Kidney (tissue), 14 donors: Measurements from ENCODE around the gene ZNF738. TPM values are rescaled to one million over a fixed set of nuclear protein-coding genes. Genes with fewer than 3 reads are reported as not detected.

Experiments
- DNase-seq, 5 donors: peaks; one replicate each; pipeline ENCODE4 v3.0.0-alpha.2; 2013 to 2020
- FAIRE-seq: peaks from 2 replicates; lab custom pipeline; 2012; peaks lifted over from hg19 to GRCh38; lab: Jason Lieb, UNC
- H3K27ac ChIP-seq, 2 donors: one replicate each; pipeline ENCODE4 v1.7.0; 2013; ENCODE audit warnings: low read depth in 2 of 2, low read length in 2 of 2, inconsistent platforms in 1 of 2
- H3K27me3 ChIP-seq: one replicate; pipeline ENCODE4 v1.7.1; 2013; ENCODE audit warnings: low read length, inconsistent platforms; ENCODE audit not compliant: control insufficient read depth, insufficient read depth
- H3K36me3 ChIP-seq, 3 donors: one replicate each; pipeline versions ENCODE4 v1.7.0 to v1.7.1; 2013; ENCODE audit warnings: low read length in 3 of 3, control low read depth in 1 of 3, inconsistent platforms in 1 of 3; ENCODE audit not compliant: insufficient read depth in 3 of 3, control insufficient read depth in 2 of 3
- H3K4me1 ChIP-seq, 3 donors: one replicate each; pipeline versions ENCODE4 v1.7.0 to v1.7.1; 2013; ENCODE audit warnings: low read length in 3 of 3, inconsistent platforms in 1 of 3, low read depth in 1 of 3; ENCODE audit not compliant: control insufficient read depth in 2 of 3, insufficient read depth in 2 of 3
- H3K4me3 ChIP-seq, 3 donors: one replicate each; pipeline versions ENCODE4 v1.7.0 to v1.8.1; 2013; ENCODE audit warnings: low read length in 3 of 3, control low read depth in 1 of 3, inconsistent platforms in 1 of 3
- H3K9ac ChIP-seq, 3 donors: one replicate each; pipeline versions ENCODE4 v1.7.0 to v1.7.1; 2013; ENCODE audit warnings: low read length in 3 of 3, control low read depth in 1 of 3, inconsistent platforms in 1 of 3
- H3K9me3 ChIP-seq, 3 donors: one replicate each; pipeline versions ENCODE4 v1.7.0 to v1.7.1; 2013; ENCODE audit warnings: low read length in 3 of 3, control low read depth in 1 of 3, inconsistent platforms in 1 of 3; ENCODE audit not compliant: control insufficient read depth in 2 of 3, insufficient read depth in 1 of 3
- CTCF ChIP-seq: IDR thresholded peaks from 3 replicates; pipeline ENCODE4 v1.5.1; 2012; ENCODE audit warnings: mild to moderate bottlenecking, moderate library complexity, borderline replicate concordance; ENCODE audit not compliant: insufficient read depth; ENCODE audit errors: extremely low read depth
- intact Hi-C: fragments of 100-400 bp; cut with DNase I; formaldehyde crosslinking; loops from one replicate; pipeline ENCODE4 v1.11.1; 2022
- polyA plus RNA-seq: library from polyadenylated mRNA; stranded (reverse); fragments of 350-450 nt; fragmentation: Illumina TruSeq; extraction: RNeasy Lipid Tissue Mini Kit (QIAGEN cat#74804); gene quantifications from one replicate; pipeline ENCODE4 v1.2.3, GENCODE V29; 2014; ENCODE audit warnings: low read depth, low replicate concordance; ENCODE audit not compliant: insufficient read depth
- total RNA-seq: library from RNA; stranded (reverse); fragmentation: NEBNext Ultra II Directional; extraction: Animal tissue kit (Norgen Biotek cat#: 25700); gene quantifications from one replicate; pipeline ENCODE4 v1.2.1, GENCODE V29; 2021
- donor health status: control.
- donor health status: control.
- donor health status: control.
- donor health status: control.
- donor health status: control.
- donor health status: DM: yes; HTN: yes; CAD: no.
- donor health status: Normal renal cell carcinoma (clear cell type).

ZNF738 gene
- total and polyA plus RNA-seq, 2 donors from 2014 or later, result 3.1 to 8.4 TPM

DNA sequence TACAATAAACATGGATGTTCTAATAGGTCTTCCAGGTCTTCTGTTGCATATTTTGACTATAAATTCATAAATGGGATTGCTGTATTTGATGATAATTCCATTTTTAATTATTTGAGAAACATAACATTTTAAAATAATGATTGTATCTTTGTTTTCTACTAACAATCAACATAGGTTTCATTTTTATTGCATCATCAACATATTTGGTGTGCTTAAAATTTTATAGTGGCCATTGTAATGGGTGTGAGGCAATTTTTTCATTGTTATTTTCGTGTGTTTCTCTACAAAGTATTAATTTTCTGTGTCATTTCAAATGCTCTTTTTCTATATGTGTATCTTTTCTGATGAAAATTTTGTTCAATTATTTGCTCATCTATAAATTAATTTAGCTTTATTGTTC is 51.4 kb downstream of the ZNF738 start:
- no peaks in the 10 kb centered on the region for H3K27me3 ChIP-seq
- DNase-seq, result no peak
- H3K27ac ChIP-seq, result no peak overlapping the region
- intact Hi-C loops, result no loop called here
- peaks cover 0 to 8% (median 2%) of the 10 kb centered on the region in 3 donors for H3K9me3 ChIP-seq
- FAIRE-seq, result peak; percentile 35
- no peak overlapping the region for H3K4me3 ChIP-seq
- no peaks in the 10 kb centered on the region for H3K4me1 ChIP-seq
- no peak overlapping the region for H3K9ac ChIP-seq
- TF ChIP-seq CTCF, result no peak
- peaks cover 6 to 15% (median 7%) of the 10 kb centered on the region in 3 donors for H3K36me3 ChIP-seq

DNA sequence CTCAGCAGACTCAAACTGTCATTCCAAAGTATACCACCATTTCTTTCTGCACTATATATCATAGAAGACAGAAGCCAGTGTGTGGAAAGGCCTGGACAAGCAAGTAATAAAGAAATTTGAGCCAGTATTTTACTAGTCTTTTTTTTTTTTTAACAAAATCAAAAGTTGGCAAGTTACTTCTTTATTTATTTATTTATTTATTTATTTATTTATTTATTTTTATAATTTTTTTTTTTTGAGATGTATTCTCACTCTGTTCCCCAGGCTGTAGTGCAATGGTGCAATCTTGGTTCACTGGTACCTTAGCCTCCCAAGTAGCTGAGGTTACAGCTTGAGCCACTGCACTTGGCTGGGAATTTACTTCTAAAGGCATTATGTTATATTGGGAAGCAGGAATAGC is 63.4 kb downstream of the ZNF738 start:
- intact Hi-C loops, result no loop called here
- H3K9me3 ChIP-seq, result peaks cover 6 to 64% (median 10%) of the 10 kb centered on the region in 3 donors
- H3K36me3 ChIP-seq, result peaks cover 2 to 10% (median 2%) of the 10 kb centered on the region in 3 donors
- DNase-seq, result no peak
- H3K27me3 ChIP-seq, result no peaks in the 10 kb centered on the region
- no peak for TF ChIP-seq CTCF
- H3K9ac ChIP-seq, result no peak overlapping the region
- H3K27ac ChIP-seq, result no peak overlapping the region
- H3K4me1 ChIP-seq, result no peaks in the 10 kb centered on the region
- H3K4me3 ChIP-seq, result no peak overlapping the region
- no peak for FAIRE-seq

DNA sequence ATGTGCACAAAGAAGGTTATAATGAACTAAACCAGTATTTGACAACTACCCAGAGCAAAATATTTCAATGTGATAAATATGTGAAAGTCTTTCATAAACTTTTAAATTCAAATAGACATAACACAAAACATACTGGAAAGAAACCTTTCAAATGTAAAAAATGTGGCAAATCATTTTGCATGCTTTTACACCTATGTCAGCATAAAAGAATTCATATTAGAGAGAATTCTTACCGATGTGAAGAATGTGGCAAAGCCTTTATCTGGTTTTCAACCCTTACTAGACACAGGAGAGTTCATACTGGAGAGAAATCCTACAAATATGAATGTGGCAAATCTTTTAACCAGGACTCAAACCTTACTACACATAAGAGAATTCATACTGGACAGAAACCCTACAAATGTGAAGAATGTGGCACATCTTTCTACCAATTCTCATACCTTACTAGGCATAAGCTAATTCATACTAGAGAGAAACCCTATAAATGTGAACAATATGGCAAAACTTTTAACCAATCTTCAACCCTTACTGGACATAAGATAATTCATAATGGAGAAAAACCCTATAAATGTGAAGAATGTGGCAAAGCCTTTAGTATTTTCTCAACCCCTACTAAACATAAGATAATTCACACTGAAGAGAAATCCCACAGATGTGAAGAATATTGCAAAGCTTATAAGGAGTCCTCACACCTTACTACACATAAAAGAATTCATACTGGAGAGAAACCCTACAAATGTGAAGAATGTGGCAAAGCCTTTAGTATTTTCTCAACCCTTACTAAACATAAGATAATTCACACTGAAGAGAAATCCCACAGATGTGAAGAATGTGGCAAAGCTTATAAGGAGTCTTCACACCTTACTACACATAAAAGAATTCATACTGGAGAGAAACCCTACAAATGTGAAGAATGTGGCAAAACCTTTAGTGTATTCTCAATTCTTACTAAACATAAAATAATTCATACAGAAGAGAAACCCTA is 64.5 kb downstream of the ZNF738 start:
- intact Hi-C loops, result no loop called here
- H3K4me1 ChIP-seq, result no peaks in the 10 kb centered on the region
- H3K9ac ChIP-seq, result no peak overlapping the region
- no peak overlapping the region for H3K27ac ChIP-seq
- H3K27me3 ChIP-seq, result no peaks in the 10 kb centered on the region
- peaks cover 6 to 63% (median 10%) of the 10 kb centered on the region in 3 donors for H3K9me3 ChIP-seq
- H3K4me3 ChIP-seq, result no peak overlapping the region
- FAIRE-seq, result no peak
- no peak for TF ChIP-seq CTCF
- DNase-seq, result no peak
- H3K36me3 ChIP-seq, result peaks cover 0 to 10% (median 0%) of the 10 kb centered on the region in 3 donors

Other genes with a start within 250 kb of the ZNF738 start
- gene ZNF431, start 217.0 kb upstream of the ZNF738 start, total RNA-seq, result 17.2 TPM
- 4.2 TPM for gene ZNF431, start 217.0 kb upstream of the ZNF738 start, polyA plus RNA-seq
- 16.5 TPM for gene ZNF708, start 29.6 kb upstream of the ZNF738 start, total RNA-seq
- 2.1 TPM for gene ZNF708, start 29.6 kb upstream of the ZNF738 start, polyA plus RNA-seq
- gene ZNF493, start 38.1 kb downstream of the ZNF738 start, total RNA-seq, result 26.7 TPM
- 7.1 TPM for gene ZNF493, start 38.1 kb downstream of the ZNF738 start, polyA plus RNA-seq
- gene ZNF429, start 146.6 kb downstream of the ZNF738 start, total RNA-seq, result 21.3 TPM
- 8.3 TPM for gene ZNF429, start 146.6 kb downstream of the ZNF738 start, polyA plus RNA-seq